HG03045 (cell line): ENCODE measurements around the gene CAPS.
"Not testable (repeated sequence)": the region's sequence is repeated elsewhere in the genome, so short reads cannot be mapped to it uniquely, and the experiment has no call there.

Experiments
- ATAC-seq: cut with Tn5 transposase; IDR thresholded peaks from one replicate; pipeline ENCODE4 v1.9.1; 2021; ENCODE audit warnings: mild to moderate bottlenecking, moderate library complexity; ENCODE audit not compliant: unreplicated experiment

Gene CAPS

DNA sequence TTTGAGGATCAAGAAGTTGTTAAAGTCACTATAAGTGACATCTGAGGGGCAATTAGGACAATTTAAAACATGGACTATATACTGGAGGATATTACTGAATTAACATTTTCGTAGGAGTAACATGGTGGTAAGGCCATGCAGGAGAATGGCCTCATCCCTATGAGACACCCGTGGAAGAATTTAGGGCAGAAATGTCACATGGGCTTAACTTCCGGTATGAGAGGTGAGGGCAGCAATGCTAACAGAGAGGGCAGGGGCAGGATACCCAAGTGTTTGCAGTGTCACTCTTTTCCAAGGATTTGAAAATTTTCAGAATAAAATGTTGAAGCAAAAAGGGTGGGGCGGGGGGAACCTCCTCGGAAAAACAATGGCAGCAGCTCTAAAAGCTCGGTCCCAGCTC, 40.2 kb downstream of the CAPS start:
- ATAC-seq: no peak

DNA sequence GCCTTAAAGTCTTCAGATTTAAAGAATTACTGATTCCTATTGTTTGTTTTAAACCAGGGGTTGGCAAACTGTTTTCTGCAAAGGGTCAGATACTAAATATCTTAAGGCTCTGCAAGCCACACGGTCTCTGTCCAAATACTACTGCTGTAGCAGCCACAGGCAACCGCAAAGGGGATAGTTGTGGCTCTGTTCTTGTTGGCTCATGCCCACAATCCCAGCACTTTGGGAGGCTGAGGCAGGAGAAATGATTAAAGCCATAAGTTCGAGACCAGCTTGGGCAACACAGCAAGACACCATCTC, 41.5 kb downstream of the CAPS start:
- no peak for ATAC-seq

DNA sequence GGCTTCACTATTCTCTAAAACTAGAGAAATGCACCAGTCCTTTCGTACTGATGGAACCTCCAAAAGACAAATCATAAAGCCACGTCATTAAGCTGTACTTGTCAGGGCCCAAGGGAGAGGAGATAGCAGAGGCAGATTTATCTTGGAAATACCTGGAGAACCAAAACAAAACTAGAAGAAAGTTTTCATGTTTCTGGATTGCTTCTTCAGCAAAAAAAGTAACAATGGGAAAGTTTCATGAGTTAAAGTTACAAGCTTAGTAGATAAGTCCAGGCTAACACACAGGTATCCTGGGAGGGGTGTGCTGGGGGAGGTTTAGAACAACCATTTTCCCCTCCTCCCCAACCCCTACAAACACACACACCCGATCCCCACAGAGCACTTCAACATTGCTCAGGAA, 42.3 kb downstream of the CAPS start:
- ATAC-seq: no peak

DNA sequence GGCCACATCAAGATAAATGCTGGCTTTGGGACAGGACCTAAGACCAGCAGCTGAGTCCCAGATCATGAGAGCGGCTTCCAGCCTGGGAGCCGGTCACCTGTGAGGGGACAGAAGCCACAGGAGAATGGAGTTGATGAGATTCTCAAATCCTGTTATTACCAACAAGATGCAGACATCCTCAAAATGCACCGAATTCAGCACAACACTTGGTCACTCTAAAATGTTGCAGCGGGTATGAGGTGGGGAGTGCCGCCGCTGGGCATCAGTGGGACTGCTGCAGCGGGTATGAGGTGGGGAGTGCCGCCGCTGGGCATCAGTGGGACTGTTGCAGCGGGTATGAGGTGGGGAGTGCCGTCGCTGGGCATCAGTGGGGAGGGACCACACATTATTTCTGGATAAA, 42.7 kb downstream of the CAPS start:
- ATAC-seq: no peak

DNA sequence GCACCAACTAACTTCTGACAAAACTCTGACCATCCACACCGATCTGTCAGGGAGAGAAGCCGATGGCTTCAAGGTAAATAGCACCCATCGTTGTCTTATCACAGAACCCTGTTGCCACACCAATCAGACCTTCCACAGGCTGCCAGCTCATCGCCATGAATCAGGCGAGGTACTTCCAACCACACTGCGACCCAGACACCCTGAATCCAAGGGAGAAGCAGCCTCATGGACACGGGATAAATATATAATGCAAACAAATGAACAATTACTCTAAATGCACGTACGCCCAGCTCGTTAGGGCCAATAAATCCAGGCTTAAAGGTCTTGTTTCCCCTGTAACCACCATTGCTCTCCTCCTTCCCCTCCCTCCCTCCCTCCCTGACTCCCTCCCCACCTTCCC, 43.1 kb downstream of the CAPS start:
- no peak for ATAC-seq

DNA sequence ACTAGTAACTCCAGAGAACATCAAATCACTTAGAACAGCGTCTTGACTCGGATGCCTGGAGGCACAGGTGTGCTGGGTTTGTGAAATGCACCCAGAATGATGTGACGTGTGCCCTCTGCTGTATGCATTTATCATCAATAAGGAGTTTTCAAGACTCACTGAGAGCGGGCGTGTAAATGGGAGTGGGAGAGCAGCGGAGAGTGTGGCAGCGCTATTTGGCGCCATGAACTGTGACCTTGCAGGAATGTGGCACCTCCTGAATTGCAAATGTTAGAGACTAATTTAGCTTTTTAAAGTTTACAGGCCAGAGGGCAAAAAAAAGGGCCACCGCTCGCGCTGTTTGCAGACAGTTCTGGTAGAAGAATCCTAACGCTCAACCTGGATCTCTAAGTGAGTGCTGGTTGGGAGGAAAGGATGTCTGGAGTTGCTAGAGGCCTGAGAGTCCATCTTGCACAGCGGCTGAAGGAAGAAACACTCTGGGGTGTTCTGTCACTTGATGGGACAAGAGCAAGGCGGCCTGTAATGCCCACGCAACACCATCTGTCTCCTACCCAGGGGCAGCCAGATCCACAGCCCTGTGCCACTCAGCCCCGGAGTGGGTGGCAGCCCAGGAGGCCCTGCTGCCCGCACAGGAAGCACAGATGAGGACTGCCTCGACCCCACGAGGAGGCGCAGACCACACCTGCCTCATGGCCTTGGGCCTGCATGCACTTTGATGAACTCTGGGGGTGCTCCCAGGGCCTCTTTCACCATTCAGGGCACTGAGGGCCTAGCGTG, 44.2 kb downstream of the CAPS start:
- no peak for ATAC-seq

DNA sequence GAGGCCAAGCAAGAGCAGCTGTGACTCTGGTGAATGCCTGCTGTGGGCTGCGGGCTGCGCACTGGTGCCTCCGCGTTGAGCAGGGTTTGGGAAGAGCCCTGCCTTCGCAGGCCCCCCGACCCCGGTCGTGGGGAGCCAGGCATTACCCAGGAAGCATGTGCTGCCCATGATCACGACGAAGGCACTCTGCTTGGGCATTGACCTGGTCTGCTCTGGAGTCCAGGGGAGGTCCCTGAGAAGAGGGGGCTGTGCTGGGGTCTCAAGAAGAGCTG, 44.7 kb downstream of the CAPS start:
- no peak for ATAC-seq

DNA sequence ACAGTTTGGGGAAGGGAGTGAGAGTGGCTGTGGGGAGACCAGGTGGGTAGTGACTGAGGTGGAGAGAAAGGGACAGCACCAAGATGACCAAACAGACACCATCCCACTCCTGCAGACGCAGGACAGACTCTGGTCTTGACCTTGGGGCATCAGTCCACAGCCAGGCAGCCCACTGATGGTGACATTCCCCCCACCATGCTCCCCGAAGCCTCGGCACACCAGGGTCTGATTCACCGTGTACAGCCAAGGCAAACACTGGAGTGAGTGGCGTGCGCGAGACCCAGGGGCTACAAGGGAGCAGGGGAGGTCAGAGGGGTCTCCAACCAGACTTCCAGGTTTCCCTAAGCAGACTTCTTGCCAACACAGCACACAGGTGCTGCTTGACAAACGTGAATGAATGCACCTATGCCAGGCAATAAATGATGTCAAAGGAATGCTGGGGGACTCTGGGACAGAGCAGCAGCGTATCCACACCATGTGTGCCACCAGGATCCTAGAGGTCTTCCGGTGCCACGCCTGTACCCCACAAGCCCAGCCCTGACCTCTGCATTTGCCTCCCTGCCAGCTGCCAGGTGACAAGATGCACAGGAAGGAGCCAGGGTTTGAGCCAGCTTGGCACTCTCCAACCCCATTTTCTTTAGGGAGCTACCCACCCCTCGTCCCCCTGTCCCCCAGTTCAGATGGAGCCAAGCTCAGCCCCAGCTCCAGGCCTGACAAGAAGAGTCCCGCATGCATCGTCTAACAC, 45.4 kb downstream of the CAPS start:
- no peak for ATAC-seq

GRCh38 chr19:5960005-5961001, 46.2 kb downstream of the CAPS start:
- ATAC-seq: no peak

GRCh38 chr19:5961641-5961968, 47.6 kb downstream of the CAPS start:
- not testable (repeated sequence) for ATAC-seq

DNA sequence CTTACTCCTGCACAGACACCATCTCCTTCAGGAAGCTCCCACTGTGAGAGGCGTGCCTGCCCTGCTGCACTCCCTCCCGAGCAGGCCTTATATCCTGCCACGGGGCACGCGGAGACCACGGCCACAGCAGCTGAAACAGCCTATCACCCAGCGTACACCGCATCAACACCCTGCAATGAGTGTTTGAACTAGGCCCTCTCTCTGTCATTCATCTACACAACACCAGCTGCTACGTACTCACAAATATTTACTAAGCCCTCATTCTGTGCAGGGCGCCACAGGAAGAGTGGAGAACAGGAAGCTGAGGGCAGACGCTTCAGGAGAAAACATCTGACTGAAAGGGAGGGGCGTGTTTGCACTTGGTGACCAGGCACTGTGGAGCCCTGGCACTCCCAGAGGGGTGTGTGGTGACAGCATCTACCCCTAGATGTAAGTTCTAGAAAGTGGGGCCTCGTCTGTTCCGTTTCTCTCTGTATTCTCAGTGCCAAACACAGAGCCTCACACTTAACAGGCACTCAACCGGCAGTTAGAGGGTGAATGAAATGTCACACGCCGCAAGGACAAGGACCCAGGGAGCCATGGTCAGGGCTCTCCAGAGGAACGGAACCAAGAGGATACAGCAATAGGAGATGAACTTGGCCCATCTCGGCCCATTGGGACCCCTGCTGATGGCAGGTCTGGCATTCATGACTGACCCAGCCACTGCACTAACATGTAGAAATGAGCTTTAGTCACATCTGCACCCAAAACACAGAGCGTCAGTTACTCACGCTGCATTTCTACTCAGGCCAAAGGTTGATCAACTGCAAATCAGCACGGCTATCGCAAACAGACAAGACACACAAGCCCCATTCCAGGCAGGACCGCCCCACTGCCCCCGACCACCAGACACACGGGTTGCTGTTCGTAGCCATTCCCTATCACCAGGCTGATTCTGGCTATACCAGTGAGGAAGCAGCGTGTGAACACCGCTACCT, 48.2 kb downstream of the CAPS start:
- no peak for ATAC-seq

GRCh38 chr19:5963259-5963658, 49.2 kb downstream of the CAPS start:
- not testable (repeated sequence) for ATAC-seq

DNA sequence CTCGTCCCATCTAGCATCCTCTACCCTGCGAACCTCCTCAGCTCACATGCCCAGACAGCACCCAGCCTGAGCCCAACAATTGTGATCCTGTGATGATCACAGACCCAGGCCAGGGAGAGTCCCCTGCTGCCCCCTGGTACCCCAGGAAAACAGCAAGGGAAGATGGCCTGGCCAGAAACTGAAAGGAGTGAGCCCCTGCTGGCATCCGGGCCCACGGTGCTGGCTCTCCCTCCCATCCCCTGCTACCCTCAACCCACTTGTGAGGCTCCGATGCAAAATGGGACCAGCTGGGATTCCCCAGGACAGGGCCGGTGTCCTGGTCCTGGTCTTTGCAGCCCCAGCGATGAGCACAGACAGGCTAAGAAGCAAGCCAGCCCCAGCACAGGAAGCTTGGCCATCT, 49.8 kb downstream of the CAPS start:
- no peak for ATAC-seq

- ATAC-seq: no peak
Measured at GRCh38 chr19:5964816-5965565, 50.9 kb downstream of the CAPS start.
